SIG-M5 treated with dmso at 0.1 percent for 504 hours (cell line): ENCODE measurements around the gene ACKR3.

ENCODE experiments used
- DNase-seq: peaks from one replicate; lab custom pipeline; 2025; ENCODE audit not compliant: unreplicated experiment; lab: John Stamatoyannopoulos, UW

Gene ACKR3

GRCh38 chr2:236628256-236628901 is 58.8 kb downstream of the ACKR3 start:
- no peak for DNase-seq

- no peak for DNase-seq
These were observed 59.5 kb downstream of the ACKR3 start for GRCh38 chr2:236628981-236629605.

DNA sequence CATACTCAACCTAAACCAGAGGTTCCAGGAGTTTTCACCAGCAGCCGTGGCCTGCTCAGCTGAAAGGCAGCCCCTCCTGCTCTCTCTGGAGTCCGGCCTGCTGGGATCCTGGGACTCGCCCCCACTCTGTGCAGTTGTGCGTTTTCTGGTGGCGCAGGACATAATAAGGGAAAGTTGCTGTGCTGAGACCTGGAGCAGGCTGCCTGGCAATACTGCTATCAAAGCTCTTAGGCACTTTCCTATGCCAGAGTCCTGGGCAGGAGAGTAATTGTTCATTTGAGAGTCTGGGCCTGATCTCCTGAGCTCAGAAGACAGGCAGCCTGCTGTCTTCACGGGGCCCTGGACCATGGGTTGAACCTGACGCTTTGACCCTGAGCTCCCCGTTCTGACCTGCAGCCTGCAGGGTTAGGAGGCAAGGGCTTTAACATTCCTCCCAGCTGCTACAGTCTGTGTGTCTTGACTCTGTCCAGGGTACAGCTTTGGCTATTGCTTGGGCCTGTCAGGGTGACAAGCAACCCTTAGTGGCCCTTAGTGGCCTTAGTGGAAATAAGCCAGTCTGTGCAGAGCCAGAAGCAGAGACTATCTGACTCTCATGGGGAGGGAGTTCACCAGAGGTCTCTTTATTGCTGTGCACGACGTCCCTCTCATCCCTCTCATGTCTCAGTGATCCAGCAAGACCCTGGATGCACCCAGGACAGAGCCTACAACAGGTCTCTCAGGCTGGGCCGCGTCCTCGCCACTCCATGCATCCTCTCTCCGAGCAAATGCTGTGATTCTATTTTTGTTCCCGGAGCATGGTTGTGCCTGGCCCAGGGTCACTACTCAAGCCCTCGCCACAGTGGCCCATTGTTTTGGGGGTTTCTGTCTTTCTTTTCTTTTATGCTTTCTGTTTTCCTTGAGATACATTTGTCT is 60.6 kb downstream of the ACKR3 start:
- no peak for DNase-seq

DNA sequence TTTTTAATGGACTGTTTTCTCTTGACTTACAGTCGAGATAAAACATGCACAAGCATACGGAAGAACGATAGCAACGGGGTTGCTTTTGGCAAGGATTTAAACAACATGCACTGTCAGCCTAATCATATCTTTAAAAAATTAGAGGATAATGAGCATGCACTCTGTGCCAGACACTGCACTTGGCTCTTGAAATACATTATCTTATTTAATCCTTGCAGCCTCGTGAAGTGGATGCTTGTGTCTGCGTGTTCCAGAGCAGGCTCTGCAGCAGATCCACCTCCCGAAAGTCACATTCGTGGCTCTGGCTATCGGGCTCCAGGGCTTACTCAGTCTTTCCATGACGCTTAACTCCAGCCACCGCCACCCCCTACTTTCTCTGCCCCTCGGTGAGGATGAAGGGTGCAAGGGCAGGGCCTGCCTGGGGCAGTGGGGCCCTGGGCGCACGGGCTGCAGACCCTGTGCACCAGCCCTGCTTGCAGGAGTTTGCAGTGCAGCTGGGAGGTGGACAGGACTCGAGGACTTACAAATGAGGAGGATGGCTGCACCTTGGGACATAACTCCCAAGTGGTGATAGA is 61.7 kb downstream of the ACKR3 start:
- DNase-seq, result no peak

GRCh38 chr2:236631856-236632291 is 62.2 kb downstream of the ACKR3 start:
- no peak for DNase-seq
